Mesothelial cell of epicardium (in vitro differentiated cells): ENCODE results near the gene AATK. TPM values are rescaled to one million over a fixed set of nuclear protein-coding genes. Genes with fewer than 3 reads are reported as not detected.

Experiments
- DNase-seq, 2 experiments: peaks; one replicate each; pipeline ENCODE4 v3.0.0; 2021; ENCODE audit warnings: low spot score in 2 of 2; ENCODE audit not compliant: unreplicated experiment in 2 of 2
- H3K27ac Mint-ChIP-seq: 2 replicates; pipeline ENCODE4 v1.8.0; 2021; ENCODE audit warnings: mixed read lengths
- H3K27me3 Mint-ChIP-seq: 2 replicates; pipeline ENCODE4 v1.8.0; 2021; ENCODE audit warnings: low read depth, mixed read lengths
- H3K36me3 Mint-ChIP-seq: 2 replicates; pipeline ENCODE4 v1.8.0; 2021; ENCODE audit warnings: mixed read lengths
- H3K4me1 Mint-ChIP-seq: 2 replicates; pipeline ENCODE4 v1.8.0; 2021; ENCODE audit warnings: mixed read lengths
- H3K4me3 Mint-ChIP-seq: 2 replicates; pipeline ENCODE4 v1.8.0; 2021; ENCODE audit warnings: mild to moderate bottlenecking, moderate library complexity, mixed read lengths
- H3K9me3 Mint-ChIP-seq: 2 replicates; pipeline ENCODE4 v1.8.0; 2021; ENCODE audit warnings: mixed read lengths
- CTCF ChIP-seq: fragments of 200-600 bp; sonication (generic); IDR thresholded peaks from one replicate; pipeline ENCODE4 v1.5.0; 2021; ENCODE audit warnings: antibody characterized with exemption; ENCODE audit not compliant: unreplicated experiment
- total RNA-seq: library from RNA; stranded (reverse); gene quantifications from 3 replicates; pipeline ENCODE4 v1.2.1, GENCODE V29; 2021

The AATK gene
- total RNA-seq, 1 donor from 2014 or later: 17.3 TPM

- no peak overlapping the region for H3K27ac Mint-ChIP-seq
- no peaks in the 10 kb centered on the region for H3K9me3 Mint-ChIP-seq
- H3K4me1 Mint-ChIP-seq: peaks cover 5% of the 10 kb centered on the region
- DNase-seq: no peak
- no peak for TF ChIP-seq CTCF
- H3K36me3 Mint-ChIP-seq: peaks cover 8% of the 10 kb centered on the region
- no peak overlapping the region for H3K4me3 Mint-ChIP-seq
- H3K27me3 Mint-ChIP-seq: no peaks in the 10 kb centered on the region
These were observed 90.7 kb downstream of the AATK start for GRCh38 chr17:81075307-81075706.

DNA sequence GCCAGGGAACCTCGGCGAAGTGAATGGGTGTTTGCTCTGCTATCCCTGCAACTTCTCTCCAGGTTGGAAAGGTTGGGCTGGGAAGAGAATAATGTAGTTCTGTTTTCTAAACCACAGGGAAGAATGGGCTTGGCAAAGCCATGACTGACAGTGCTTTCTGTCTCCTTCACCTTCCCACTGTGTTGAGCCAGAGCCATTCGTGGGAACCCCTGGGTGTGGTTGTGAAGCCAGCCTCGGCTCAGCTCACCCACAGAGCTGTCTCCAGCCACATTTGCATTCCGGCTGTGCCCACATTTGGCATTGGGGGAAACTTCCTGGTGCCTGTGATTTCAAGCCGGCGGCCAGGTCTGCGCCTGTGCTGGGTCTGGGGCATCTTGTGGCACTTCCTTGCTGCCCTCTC is 91.1 kb downstream of the AATK start:
- Mint-ChIP-seq H3K36me3 (peaks cover 8% of the 10 kb centered on the region), H3K4me1 (peaks cover 5% of the 10 kb centered on the region), H3K27ac (no peak overlapping the region), H3K4me3 (no peak overlapping the region), H3K27me3 (no peaks in the 10 kb centered on the region), H3K9me3 (no peaks in the 10 kb centered on the region)
- no peak for TF ChIP-seq CTCF
- DNase-seq: no peak

GRCh38 chr17:81073967-81074839 is 91.8 kb downstream of the AATK start:
- peaks cover 5% of the 10 kb centered on the region for H3K4me1 Mint-ChIP-seq
- H3K27ac Mint-ChIP-seq: no peak overlapping the region

DNA sequence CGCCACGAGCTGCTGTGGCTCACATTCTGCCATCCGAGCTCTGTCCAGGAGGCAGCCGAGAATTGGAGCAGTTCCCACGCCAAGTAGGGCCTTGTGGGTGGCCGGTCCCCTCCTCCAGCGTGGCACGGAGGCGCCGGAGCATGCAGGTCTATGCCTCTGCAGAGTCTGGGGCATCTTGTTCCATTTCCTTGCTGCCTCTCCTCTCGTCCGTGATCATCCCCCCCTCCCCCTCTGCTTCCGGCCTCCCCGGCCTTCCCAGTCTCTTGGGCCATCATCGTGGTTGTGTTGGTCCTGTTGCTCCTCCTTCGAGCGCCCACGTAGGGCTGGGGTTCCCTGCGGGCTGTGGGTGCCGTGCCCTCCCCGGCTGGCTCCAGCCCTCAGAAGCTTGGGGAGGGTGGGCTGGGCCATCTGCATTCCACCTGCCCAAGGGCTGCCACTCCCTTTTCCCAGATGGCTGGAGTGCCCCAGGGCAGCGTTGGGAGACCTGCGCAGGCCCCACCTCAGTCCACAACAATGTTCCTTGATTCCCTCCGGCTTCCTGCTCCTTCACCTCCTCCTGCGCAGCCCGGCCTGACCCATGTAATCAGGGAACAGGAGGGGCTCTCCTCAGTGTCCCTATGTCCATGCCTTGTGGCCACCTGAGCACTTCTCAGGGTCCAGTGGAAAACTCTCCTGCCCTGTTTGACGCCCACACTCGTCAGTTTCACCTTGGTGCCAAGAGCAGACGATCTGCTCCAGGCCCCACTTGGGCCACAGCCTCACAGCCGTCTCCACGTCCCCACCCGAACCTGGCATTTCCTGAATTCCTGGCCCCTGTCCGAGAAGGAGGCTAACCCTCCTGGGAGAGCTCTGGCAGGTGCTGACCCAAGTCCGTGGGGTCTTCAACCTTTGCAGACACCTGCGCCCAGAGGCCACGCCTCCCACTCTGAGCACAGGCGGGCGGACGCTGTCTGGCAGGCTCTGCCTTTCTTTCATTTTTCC is 94.0 kb downstream of the AATK start:
- peak overlapping the region; percentile 59 for H3K27ac Mint-ChIP-seq
- no peak for DNase-seq
- peaks cover 3% of the 10 kb centered on the region for H3K36me3 Mint-ChIP-seq
- H3K27me3 Mint-ChIP-seq: no peaks in the 10 kb centered on the region
- H3K9me3 Mint-ChIP-seq: no peaks in the 10 kb centered on the region
- H3K4me1 Mint-ChIP-seq: peaks cover 5% of the 10 kb centered on the region
- no peak overlapping the region for H3K4me3 Mint-ChIP-seq
- no peak for TF ChIP-seq CTCF

More at GRCh38 chr17:81073967-81074839, 91.8 kb downstream of the AATK start:
- H3K36me3 Mint-ChIP-seq: peaks cover 3% of the 10 kb centered on the region
- no peaks in the 10 kb centered on the region for H3K9me3 Mint-ChIP-seq
- no peak overlapping the region for H3K4me3 Mint-ChIP-seq
- no peaks in the 10 kb centered on the region for H3K27me3 Mint-ChIP-seq
- DNase-seq: no peak
- TF ChIP-seq CTCF: no peak

DNA sequence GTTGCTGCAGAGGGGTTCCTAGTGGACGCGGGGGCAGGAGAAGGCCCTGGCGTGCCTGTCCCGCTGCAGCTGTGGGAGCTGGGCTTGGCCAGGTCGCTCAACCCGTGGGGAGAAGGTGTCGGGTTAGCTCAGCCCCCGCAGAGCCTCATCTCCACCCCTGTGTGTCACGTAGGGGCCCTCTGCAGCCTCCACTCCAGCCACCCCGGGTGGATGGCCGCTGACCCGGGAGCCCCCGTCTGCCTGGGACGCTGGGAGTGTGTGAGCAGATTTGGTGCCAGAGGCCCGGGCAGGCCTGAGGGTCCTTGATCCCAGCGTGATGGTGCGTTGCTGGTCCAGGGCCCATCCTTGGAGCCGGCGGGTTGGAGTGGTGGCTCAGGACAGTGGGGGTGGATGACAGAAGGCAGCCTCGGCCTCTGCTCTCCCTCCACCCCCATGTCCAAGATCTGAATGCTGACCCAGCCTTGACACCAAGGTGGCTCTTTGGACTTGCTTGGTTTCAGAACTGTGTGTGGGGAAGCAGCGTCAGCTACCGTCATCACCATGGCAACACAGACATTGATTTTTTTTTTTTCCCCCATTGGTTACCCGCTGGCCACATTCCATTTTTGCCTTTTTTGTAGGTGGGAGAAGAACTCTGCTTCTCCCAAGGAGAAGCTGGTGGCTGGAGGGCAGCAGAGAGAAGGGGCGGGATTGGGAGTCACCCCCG is 95.3 kb downstream of the AATK start:
- no peaks in the 10 kb centered on the region for H3K9me3 Mint-ChIP-seq

More for the DNA sequence above, 95.3 kb downstream of the AATK start:
- Mint-ChIP-seq H3K36me3 (peaks cover 3% of the 10 kb centered on the region), H3K4me1 (peaks cover 5% of the 10 kb centered on the region), H3K27ac (no peak overlapping the region), H3K4me3 (no peak overlapping the region), H3K27me3 (no peaks in the 10 kb centered on the region)
- no peak for DNase-seq
- TF ChIP-seq CTCF: no peak
